Osteocyte (in vitro differentiated cells): ENCODE measurements around the gene RHBDD2. TPM values are rescaled to one million over a fixed set of nuclear protein-coding genes. Genes with fewer than 3 reads are reported as not detected.

Experiments used
- microRNA-seq: library from miRNA; unstranded; fragments of <30 nt; microRNA quantifications from one replicate; pipeline ENCODE4 v1.1.0, GENCODE V29; 2020; ENCODE audit not compliant: unreplicated experiment
- total RNA-seq: library from RNA; stranded (reverse); gene quantifications from 2 replicates; pipeline ENCODE4 v1.2.1, GENCODE V29; 2021

RHBDD2 gene
- total RNA-seq, 1 donor from 2014 or later = 44.8 TPM

Small RNAs within 50 kb of the gene (microRNA-seq; reads per million reads assigned to microRNA genes)
- not detected for gene MIR4651

Other genes with a start within 250 kb of the RHBDD2 start
- 55.3 and 62.0 TPM in 2 replicates for gene HIP1, start 140.1 kb upstream of the RHBDD2 start, total RNA-seq
- gene CCL26, start 106.8 kb upstream of the RHBDD2 start, total RNA-seq = not detected in 2 replicates
- gene CCL24, start 65.2 kb upstream of the RHBDD2 start, total RNA-seq = not detected in 2 replicates
- gene POR, start 36.1 kb downstream of the RHBDD2 start, total RNA-seq = 62.1 and 74.0 TPM in 2 replicates
- 36.3 and 37.6 TPM in 2 replicates for gene TMEM120A, start 115.6 kb downstream of the RHBDD2 start, total RNA-seq
- 29.7 and 32.5 TPM in 2 replicates for gene STYXL1, start 169.0 kb downstream of the RHBDD2 start, total RNA-seq
- 119 and 133 TPM in 2 replicates for gene MDH2, start 169.1 kb downstream of the RHBDD2 start, total RNA-seq